GM23338 (cell line): ENCODE data around the gene BAD.

ENCODE experiments used
- EZH2 ChIP-seq: fragments of 200-600 bp; sonication (generic); IDR thresholded peaks from one replicate; pipeline ENCODE4 v1.8.0; 2017; ENCODE audit warnings: antibody characterized with exemption, mild to moderate bottlenecking, low read depth; ENCODE audit not compliant: unreplicated experiment
- NANOG ChIP-seq: IDR thresholded peaks from 2 replicates; pipeline ENCODE4 v1.6.1; 2016; ENCODE audit warnings: antibody characterized with exemption, borderline replicate concordance
- POLR2AphosphoS5 ChIP-seq: IDR thresholded peaks from 2 replicates; pipeline ENCODE4 v1.6.1; 2016; ENCODE audit warnings: antibody characterized with exemption, low read depth
- REST ChIP-seq: IDR thresholded peaks from one replicate; pipeline ENCODE4 v1.6.1; 2018; ENCODE audit warnings: antibody characterized with exemption; ENCODE audit not compliant: unreplicated experiment
- ZNF114 ChIP-seq: fragments of 250-450 bp; sonication (Bioruptor Pico); IDR thresholded peaks from 2 replicates; pipeline ENCODE4 v1.5.0; 2020; ENCODE audit warnings: mild to moderate bottlenecking, moderate library complexity
- ZNF331 ChIP-seq: fragments of 250-450 bp; sonication (Bioruptor Pico); IDR thresholded peaks from 2 replicates; pipeline ENCODE4 v1.5.0; 2020; ENCODE audit warnings: low read depth, mild to moderate bottlenecking, moderate library complexity
- TF ChIP-seq, protein P1 (sequence below), 2 experiments: fragments of 200-600 bp in 1 of 2; sonication (generic) in 1 of 2; conservative IDR thresholded peaks; 2 replicates each; pipeline versions ENCODE4 v1.5.1 to v1.6.1; 2016 to 2017; ENCODE audit warnings: antibody characterized with exemption in 2 of 2, low read depth in 2 of 2, mild to moderate bottlenecking in 2 of 2, moderate library complexity in 1 of 2
- TF ChIP-seq, protein P2 (sequence below): fragments of 250-450 bp; sonication (Bioruptor Pico); IDR thresholded peaks from 2 replicates; pipeline ENCODE4 v1.5.0; 2020; ENCODE audit warnings: mild to moderate bottlenecking, moderate library complexity

DNA sequence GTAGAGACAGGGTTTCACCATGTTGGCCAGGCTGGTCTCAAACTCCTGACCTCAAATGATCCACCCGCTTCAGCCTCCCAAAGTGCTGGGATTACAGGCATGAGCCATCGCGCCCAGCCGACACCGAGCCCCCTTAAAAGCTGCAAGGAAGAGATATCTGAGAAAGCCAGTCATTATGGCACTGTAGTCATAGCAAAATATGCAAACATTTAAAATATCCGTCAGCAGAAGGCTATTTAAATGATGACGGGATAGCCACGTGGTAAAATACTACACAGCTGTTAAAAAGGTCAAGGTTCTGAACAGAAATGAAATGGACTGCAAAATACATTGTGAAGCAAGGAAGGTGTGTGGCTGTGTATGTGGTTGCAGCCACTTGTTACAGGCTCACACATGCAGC, 49.1 kb upstream of the BAD start:
- TF ChIP-seq POLR2AphosphoS5 (no peak), EZH2 (no peak), REST (no peak), ZNF114 (CRISPR knock-in tag) (no peak), NANOG (no peak), ZNF331 (CRISPR knock-in tag) (no peak)
- TF ChIP-seq, protein P1, sequence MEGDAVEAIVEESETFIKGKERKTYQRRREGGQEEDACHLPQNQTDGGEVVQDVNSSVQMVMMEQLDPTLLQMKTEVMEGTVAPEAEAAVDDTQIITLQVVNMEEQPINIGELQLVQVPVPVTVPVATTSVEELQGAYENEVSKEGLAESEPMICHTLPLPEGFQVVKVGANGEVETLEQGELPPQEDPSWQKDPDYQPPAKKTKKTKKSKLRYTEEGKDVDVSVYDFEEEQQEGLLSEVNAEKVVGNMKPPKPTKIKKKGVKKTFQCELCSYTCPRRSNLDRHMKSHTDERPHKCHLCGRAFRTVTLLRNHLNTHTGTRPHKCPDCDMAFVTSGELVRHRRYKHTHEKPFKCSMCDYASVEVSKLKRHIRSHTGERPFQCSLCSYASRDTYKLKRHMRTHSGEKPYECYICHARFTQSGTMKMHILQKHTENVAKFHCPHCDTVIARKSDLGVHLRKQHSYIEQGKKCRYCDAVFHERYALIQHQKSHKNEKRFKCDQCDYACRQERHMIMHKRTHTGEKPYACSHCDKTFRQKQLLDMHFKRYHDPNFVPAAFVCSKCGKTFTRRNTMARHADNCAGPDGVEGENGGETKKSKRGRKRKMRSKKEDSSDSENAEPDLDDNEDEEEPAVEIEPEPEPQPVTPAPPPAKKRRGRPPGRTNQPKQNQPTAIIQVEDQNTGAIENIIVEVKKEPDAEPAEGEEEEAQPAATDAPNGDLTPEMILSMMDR (conservative IDR thresholded peaks at IDR 0.05; ENCODE audit: low read depth in 2 of 2): no peak
- TF ChIP-seq, protein P2, sequence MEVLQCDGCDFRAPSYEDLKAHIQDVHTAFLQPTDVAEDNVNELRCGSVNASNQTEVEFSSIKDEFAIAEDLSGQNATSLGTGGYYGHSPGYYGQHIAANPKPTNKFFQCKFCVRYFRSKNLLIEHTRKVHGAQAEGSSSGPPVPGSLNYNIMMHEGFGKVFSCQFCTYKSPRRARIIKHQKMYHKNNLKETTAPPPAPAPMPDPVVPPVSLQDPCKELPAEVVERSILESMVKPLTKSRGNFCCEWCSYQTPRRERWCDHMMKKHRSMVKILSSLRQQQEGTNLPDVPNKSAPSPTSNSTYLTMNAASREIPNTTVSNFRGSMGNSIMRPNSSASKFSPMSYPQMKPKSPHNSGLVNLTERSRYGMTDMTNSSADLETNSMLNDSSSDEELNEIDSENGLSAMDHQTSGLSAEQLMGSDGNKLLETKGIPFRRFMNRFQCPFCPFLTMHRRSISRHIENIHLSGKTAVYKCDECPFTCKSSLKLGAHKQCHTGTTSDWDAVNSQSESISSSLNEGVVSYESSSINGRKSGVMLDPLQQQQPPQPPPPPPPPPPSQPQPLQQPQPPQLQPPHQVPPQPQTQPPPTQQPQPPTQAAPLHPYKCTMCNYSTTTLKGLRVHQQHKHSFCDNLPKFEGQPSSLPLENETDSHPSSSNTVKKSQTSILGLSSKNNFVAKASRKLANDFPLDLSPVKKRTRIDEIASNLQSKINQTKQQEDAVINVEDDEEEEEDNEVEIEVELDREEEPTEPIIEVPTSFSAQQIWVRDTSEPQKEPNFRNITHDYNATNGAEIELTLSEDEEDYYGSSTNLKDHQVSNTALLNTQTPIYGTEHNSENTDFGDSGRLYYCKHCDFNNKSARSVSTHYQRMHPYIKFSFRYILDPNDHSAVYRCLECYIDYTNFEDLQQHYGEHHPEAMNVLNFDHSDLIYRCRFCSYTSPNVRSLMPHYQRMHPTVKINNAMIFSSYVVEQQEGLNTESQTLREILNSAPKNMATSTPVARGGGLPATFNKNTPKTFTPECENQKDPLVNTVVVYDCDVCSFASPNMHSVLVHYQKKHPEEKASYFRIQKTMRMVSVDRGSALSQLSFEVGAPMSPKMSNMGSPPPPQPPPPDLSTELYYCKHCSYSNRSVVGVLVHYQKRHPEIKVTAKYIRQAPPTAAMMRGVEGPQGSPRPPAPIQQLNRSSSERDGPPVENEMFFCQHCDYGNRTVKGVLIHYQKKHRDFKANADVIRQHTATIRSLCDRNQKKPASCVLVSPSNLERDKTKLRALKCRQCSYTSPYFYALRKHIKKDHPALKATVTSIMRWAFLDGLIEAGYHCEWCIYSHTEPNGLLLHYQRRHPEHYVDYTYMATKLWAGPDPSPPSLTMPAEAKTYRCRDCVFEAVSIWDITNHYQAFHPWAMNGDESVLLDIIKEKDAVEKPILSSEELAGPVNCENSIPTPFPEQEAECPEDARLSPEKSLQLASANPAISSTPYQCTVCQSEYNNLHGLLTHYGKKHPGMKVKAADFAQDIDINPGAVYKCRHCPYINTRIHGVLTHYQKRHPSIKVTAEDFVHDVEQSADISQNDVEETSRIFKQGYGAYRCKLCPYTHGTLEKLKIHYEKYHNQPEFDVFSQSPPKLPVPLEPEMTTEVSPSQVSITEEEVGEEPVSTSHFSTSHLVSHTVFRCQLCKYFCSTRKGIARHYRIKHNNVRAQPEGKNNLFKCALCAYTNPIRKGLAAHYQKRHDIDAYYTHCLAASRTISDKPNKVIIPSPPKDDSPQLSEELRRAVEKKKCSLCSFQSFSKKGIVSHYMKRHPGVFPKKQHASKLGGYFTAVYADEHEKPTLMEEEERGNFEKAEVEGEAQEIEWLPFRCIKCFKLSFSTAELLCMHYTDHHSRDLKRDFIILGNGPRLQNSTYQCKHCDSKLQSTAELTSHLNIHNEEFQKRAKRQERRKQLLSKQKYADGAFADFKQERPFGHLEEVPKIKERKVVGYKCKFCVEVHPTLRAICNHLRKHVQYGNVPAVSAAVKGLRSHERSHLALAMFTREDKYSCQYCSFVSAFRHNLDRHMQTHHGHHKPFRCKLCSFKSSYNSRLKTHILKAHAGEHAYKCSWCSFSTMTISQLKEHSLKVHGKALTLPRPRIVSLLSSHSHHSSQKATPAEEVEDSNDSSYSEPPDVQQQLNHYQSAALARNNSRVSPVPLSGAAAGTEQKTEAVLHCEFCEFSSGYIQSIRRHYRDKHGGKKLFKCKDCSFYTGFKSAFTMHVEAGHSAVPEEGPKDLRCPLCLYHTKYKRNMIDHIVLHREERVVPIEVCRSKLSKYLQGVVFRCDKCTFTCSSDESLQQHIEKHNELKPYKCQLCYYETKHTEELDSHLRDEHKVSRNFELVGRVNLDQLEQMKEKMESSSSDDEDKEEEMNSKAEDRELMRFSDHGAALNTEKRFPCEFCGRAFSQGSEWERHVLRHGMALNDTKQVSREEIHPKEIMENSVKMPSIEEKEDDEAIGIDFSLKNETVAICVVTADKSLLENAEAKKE (CRISPR knock-in tag): no peak
